ENCODE data around the gene CFAP410.
A peak's percentile ranks its signal among the peaks of the same experiment; 100 is the strongest.

The CFAP410 gene

DNA sequence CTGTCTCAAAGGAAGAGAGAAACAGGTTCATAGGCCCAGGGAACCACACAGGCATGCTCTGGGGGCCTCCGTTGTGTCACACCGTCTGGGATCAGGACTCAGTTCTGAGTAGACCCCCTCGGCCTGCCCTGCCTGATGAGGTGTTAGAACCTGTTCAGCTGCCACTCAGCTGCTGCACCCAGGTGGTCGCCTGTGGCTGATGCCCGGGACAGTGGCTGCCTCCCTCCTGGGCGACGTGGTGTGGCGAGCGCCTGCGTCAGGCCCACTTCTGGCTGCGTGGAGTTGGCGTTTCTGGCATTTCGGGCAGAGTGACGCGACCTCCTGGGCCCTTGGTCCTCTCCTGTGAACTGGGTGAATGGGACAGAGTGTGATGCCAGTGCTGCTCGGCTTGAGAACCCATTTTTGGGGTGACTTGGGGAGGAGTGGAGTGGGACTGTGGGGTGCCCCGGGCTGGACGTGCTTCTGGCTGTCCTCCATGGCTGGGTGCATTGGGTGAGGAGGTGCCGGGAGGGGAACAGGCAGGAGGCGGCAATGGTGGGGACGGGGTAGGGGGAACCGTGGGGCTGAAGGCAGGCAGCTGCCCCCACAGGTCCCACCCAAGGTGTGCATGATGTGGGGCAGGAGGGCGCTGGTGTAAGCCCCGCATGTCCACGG, 10.8 kb downstream of the CFAP410 start:
- no peak overlapping the region for H3K4me3 Mint-ChIP-seq
- ATAC-seq (replicated peaks) (no peak), DNase-seq (no peak)
- peaks cover 27% of the 10 kb centered on the region for H3K36me3 Mint-ChIP-seq (ENCODE audit: insufficient read depth)
- H3K4me1 Mint-ChIP-seq (ENCODE audit: low read depth in 2 of 2) = peaks cover 0 to 3% of the 10 kb centered on the region in 2 donors
- peak overlapping the region; percentile 6 to 70 for H3K27ac Mint-ChIP-seq
- no peaks in the 10 kb centered on the region for H3K9me3 Mint-ChIP-seq
- H3K27me3 Mint-ChIP-seq = no peaks in the 10 kb centered on the region

DNA sequence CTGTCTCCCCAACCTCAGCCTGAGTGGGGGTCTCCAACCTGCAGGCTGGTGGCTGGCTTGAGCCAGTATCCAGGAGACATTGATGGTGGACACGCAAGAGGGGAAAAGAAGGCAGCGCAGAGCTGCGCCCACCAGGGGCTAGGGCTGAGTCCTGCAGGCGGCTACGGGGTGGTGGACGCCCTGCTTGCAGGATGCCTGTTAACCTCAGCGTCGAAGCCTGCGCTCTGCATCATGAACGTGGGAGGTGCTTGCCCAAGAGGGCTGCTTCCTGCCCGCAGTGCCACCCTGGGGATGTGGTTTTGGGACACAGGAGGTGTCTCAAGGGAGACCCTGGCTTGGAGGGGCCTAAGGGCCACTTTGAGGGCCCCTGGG, 11.6 kb downstream of the CFAP410 start:
- no peaks in the 10 kb centered on the region for H3K9me3 Mint-ChIP-seq
- DNase-seq (no peak), ATAC-seq (replicated peaks) (no peak)
- H3K27ac Mint-ChIP-seq = peak overlapping the region in 1 of 2 donors; percentile 70
- no peaks in the 10 kb centered on the region for H3K27me3 Mint-ChIP-seq
- H3K36me3 Mint-ChIP-seq (ENCODE audit: insufficient read depth) = peaks cover 26% of the 10 kb centered on the region
- H3K4me1 Mint-ChIP-seq (ENCODE audit: low read depth in 2 of 2) = peaks cover 0 to 3% of the 10 kb centered on the region in 2 donors
- no peak overlapping the region for H3K4me3 Mint-ChIP-seq

DNA sequence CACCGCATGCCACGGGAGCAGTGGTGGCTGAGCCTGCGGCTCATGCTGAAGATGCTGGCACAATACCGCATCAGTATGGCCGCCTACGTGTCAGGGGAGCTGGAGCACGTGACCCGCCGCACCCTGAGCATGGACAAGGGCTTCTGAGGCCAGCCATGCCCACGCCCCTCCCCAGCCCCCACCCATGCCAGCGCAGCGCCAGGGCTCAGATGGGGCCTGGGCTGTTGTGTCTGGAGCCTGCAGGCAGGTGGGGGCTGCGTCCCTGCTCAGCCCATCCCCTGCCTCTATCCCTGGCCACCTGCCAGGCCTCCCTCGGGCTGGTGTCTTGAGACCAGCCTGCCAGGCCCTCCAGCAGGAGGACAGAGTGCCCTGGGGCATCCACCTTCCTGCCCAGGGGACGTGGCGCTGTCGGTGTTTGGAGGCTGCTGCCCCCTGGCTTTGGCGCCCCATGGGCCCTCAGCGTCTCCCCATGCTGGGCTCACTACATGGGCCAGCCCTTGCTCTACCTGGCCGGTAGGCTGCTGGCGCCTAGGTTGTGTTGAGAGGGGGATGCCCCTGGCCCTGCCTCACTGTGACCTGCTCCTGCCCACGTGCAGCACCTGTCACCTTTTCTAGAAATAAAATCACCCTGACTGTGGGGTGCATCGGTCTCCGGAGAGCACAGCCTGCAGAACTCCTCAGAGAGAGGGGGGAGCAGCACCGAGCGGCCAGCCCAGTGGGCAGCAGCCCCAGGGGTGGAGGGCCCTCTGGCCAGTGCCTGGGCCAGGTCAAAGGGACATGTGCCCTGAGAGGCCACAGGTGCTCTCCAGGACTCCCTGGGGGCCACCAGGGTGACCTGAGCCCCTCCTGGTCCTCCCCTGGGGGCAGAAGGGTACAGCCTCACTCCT, 12.2 kb downstream of the CFAP410 start:
- Mint-ChIP-seq H3K27me3 (no peaks in the 10 kb centered on the region), H3K36me3 (ENCODE audit: insufficient read depth) (peaks cover 26% of the 10 kb centered on the region), H3K9me3 (no peaks in the 10 kb centered on the region), H3K4me3 (no peak overlapping the region), H3K27ac (peak overlapping the region in 1 of 2 donors; percentile 70), H3K4me1 (ENCODE audit: low read depth in 2 of 2) (peaks cover 0 to 3% of the 10 kb centered on the region in 2 donors)
- no peak for DNase-seq
- ATAC-seq (replicated peaks) = no peak

DNA sequence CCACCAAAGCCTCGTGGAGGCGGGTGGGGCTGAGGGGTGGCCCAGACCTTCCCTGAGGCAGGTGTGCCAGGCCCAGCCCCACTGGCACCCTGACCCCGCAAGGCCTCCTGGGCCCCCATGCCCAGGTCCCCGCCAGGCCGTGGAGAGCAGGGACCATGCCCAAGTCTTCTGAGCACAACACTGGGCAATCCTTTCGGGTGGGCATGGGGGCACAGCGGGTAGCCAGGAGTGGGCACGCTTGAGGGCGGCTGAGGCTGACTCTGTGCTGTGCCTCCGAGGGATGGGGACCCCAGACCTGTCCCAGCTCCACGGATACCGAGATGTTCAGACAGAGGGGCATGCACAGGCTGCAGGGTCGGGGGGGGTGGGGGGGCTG, 12.9 kb downstream of the CFAP410 start:
- peaks cover 0 to 3% of the 10 kb centered on the region in 2 donors for H3K4me1 Mint-ChIP-seq (ENCODE audit: low read depth in 2 of 2)

DNA sequence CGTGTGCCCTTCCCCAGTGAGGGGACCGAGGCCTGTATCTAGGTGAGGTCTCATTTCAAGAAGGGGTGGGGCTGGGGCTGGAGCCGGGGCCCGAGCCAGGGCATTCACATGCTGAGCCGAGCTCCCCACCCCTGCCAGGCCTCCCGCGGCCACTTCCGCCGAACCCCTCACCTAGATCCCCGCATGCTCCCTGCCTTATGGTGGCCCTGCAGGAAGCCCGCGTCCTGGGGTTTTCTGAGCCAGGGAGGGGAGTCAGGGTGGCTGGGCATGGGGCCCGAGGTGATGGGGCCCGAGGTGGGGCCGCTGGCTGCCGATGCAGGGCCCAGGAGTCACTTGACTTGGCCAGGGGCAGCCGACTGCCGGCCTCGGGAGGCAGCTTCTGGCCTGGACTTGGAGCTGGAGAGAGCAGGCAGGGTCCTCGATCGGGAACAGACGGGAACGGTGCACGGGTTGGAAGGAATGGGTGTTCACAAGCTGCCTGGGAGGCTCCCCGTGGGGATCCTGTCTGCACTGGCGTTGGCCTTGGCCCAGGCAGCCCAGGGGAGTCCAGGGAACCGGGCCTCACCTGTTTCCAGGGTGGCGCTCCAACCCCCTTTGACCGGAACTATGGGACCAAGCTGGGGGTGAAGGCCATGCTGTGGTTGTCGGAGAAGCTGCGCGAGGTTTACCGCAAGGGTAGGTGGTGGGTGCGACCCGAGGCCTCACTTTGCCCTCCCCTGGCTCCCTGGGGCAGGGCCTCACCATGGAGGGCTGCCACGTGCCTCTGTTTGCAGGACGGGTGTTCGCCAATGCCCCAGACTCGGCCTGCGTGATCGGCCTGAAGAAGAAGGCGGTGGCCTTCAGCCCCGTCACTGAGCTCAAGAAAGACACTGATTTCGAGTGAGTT, 13.6 kb downstream of the CFAP410 start:
- H3K4me3 Mint-ChIP-seq = no peak overlapping the region
- peaks cover 19% of the 10 kb centered on the region for H3K36me3 Mint-ChIP-seq (ENCODE audit: insufficient read depth)
- H3K27ac Mint-ChIP-seq = no peak overlapping the region
- DNase-seq (no peak), ATAC-seq (replicated peaks) (no peak)
- peaks cover 0 to 3% of the 10 kb centered on the region in 2 donors for H3K4me1 Mint-ChIP-seq (ENCODE audit: low read depth in 2 of 2)
- no peaks in the 10 kb centered on the region for H3K9me3 Mint-ChIP-seq
- no peaks in the 10 kb centered on the region for H3K27me3 Mint-ChIP-seq

More for the DNA sequence above, 12.9 kb downstream of the CFAP410 start:
- Mint-ChIP-seq H3K4me3 (no peak overlapping the region), H3K36me3 (ENCODE audit: insufficient read depth) (peaks cover 22% of the 10 kb centered on the region), H3K27ac (no peak overlapping the region), H3K9me3 (no peaks in the 10 kb centered on the region), H3K27me3 (no peaks in the 10 kb centered on the region)
- ATAC-seq (replicated peaks) (no peak), DNase-seq (no peak)

DNA sequence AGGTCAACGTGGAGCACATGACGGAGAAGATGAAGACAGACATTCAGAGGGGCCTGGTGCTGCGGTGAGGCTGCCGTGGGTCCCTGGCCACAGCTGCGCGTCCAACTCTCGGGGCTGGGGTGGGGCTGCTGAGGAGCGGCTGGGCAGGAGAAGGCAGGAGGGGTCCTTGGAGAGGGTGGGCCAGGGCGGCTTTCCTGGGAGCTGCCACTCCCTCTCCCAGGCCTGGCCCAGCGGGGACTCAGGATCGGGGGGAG, 14.4 kb downstream of the CFAP410 start:
- Mint-ChIP-seq H3K36me3 (ENCODE audit: insufficient read depth) (peaks cover 19% of the 10 kb centered on the region), H3K27ac (no peak overlapping the region), H3K27me3 (no peaks in the 10 kb centered on the region), H3K9me3 (no peaks in the 10 kb centered on the region), H3K4me3 (no peak overlapping the region), H3K4me1 (ENCODE audit: low read depth in 2 of 2) (peaks cover 0 to 3% of the 10 kb centered on the region in 2 donors)
- ATAC-seq (replicated peaks) (no peak), DNase-seq (no peak)

DNA sequence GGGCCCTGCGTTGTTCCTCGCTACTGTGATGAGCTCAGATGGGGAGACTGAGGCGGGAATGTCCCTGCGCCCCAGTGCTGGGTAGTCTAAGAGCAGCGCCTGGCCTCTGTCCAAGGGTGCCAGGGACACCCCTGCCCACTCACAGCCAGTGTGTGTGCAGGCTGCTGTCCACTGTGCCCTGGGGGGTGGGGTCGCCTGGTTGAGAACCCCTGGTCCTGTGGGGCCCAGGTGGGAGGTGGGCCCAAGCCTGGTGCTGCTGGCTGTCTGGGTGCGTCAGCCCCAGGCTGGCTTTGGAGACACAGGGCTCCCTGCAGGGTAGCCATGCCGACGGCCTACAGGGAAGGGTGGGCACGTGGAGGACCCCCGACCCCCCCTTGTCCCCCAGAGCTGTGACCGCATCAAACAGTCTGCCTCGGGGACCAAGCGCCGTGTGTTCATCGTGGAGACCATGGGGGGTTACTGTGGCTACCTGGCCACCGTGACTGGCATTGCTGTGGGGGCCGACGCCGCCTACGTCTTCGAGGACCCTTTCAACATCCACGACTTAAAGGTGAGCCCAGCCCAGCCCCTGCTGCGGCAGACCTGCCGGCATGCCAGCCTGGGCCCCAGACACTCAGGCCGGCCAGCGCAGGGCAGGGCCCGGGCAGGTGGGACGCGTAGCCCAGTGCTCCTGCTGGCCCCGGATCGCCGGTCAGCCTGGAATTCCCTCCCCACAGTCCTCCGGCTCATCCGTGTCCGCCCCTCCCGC, 14.9 kb downstream of the CFAP410 start:
- Mint-ChIP-seq H3K4me3 (no peak overlapping the region), H3K4me1 (ENCODE audit: low read depth in 2 of 2) (peaks cover 0 to 3% of the 10 kb centered on the region in 2 donors), H3K9me3 (no peaks in the 10 kb centered on the region)

DNA sequence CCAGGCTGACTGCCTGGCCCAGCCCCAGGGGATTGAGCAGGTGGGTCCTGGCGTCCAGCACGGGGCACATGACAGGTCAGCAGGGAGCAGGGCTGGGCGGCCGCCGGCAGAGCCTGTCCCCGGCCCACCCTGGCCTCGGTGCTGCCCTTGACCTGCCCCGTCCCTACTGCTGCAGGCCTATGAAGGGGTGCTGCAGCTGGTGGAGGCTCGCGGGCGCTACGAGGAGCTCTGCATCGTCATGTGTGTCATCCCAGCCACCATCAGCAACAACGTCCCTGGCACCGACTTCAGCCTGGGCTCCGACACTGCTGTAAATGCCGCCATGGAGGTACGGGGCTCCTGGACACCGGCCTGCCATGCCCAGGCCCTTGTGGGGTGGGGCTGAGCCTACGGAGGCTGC, 15.6 kb downstream of the CFAP410 start:
- Mint-ChIP-seq H3K27me3 (no peaks in the 10 kb centered on the region), H3K4me3 (no peak overlapping the region), H3K36me3 (ENCODE audit: insufficient read depth) (peaks cover 18% of the 10 kb centered on the region), H3K4me1 (ENCODE audit: low read depth in 2 of 2) (peaks cover 0 to 2% of the 10 kb centered on the region in 2 donors), H3K27ac (peak overlapping the region in 1 of 2 donors; percentile 84), H3K9me3 (no peaks in the 10 kb centered on the region)
- no peak for DNase-seq
- ATAC-seq (replicated peaks) = no peak

More for the DNA sequence above, 14.9 kb downstream of the CFAP410 start:
- no peak for ATAC-seq (replicated peaks)
- no peaks in the 10 kb centered on the region for H3K27me3 Mint-ChIP-seq
- no peak for DNase-seq
- peaks cover 16% of the 10 kb centered on the region for H3K36me3 Mint-ChIP-seq (ENCODE audit: insufficient read depth)
- H3K27ac Mint-ChIP-seq = no peak overlapping the region

DNA sequence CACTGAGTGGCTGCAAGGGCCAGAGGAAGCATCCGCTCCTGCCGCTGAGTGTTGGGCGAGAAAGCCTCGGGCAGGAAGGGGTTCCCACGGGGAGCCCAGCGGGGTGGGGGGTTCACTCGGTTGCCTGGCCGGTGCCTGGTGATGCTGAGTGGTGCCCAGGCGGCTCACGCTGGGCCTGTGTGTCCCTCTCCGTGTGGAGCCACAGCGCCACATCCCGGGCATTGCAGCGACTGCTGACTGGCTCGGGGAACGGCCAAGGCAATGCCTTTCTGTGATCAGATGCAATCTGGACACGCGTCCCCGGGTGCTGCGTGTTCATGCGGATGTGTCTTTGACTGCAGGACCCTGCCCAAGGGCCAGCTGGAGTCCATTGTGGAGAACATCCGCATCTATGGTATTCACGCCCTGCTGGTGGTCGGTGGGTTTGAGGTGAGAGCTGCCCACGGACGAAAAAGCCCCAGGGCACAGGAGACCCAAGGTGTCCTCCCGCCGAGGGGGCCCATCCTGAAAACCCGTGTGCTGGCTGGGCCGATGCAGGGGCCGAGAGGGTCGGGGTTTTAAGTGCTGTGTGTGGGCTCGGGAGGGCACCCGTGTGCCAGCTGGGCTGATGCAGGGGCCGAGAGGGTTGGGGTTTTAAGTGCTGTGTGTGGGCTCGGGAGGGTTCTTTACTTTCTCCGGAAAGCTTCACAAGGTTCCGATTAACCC, 16.4 kb downstream of the CFAP410 start:
- peak overlapping the region in 1 of 2 donors; percentile 84 for H3K27ac Mint-ChIP-seq
- H3K9me3 Mint-ChIP-seq = no peaks in the 10 kb centered on the region
- H3K4me3 Mint-ChIP-seq = no peak overlapping the region
- ATAC-seq (replicated peaks) = no peak
- H3K36me3 Mint-ChIP-seq (ENCODE audit: insufficient read depth) = peaks cover 11% of the 10 kb centered on the region
- H3K27me3 Mint-ChIP-seq = no peaks in the 10 kb centered on the region
- no peaks in the 10 kb centered on the region for H3K4me1 Mint-ChIP-seq (ENCODE audit: low read depth in 2 of 2)
- DNase-seq = no peak

DNA sequence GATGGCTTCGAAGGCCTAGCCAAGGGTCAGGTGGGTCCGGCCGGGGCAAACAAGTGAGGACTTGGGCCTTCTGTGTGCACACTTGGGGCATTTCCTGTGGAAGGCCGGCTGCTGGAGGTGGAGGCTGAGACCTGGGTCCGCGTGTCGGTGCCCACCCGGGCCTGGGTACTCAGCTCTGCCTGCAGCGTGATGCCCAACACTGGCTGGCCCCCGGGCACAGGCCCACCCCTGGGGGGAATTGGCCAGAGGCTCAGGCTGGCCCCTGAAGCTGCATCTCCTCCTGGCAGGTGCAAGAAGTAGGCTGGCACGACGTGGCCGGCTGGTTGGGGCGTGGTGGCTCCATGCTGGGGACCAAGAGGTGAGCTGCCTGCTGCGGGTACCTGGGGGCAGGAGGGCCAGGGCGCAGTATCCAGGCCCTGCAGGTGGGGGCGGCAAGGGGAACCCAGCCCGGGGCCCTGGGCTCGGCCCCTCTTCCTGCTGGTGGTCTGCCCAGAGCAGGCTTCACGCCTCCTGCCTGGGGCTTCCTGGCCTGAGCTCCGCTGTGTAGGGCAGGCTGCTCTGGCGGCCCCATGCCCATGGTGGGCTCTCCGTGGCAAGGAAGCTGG, 17.2 kb downstream of the CFAP410 start:
- DNase-seq (no peak), ATAC-seq (replicated peaks) (no peak)
- Mint-ChIP-seq H3K36me3 (ENCODE audit: insufficient read depth) (peaks cover 11% of the 10 kb centered on the region), H3K27me3 (no peaks in the 10 kb centered on the region), H3K4me3 (no peak overlapping the region), H3K27ac (no peak overlapping the region), H3K4me1 (ENCODE audit: low read depth in 2 of 2) (no peaks in the 10 kb centered on the region), H3K9me3 (no peaks in the 10 kb centered on the region)

DNA sequence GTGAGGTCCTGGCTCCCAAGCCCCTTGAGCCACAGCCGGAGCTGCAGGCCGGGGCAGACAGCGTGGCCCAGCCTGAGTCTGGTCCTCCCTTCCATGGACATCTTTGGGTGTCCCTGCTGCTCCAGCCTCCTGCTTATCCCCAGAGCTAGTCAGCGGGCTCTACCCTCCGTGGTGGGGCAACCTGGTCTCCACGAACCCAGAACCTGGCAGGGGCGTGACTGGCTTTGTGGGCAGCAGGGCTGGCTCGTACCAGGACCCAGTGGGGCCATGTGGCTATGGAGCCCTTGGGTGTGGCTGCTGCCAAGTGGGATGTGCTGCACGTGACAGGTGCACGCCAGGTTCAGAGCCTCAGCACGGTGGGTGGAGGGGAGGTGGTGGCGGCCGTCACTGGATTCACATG, 18.3 kb downstream of the CFAP410 start:
- Mint-ChIP-seq H3K9me3 (no peaks in the 10 kb centered on the region), H3K27me3 (no peaks in the 10 kb centered on the region), H3K4me1 (ENCODE audit: low read depth in 2 of 2) (no peaks in the 10 kb centered on the region), H3K27ac (no peak overlapping the region), H3K36me3 (ENCODE audit: insufficient read depth) (peaks cover 11% of the 10 kb centered on the region), H3K4me3 (no peak overlapping the region)
- DNase-seq (no peak), ATAC-seq (replicated peaks) (no peak)

DNA sequence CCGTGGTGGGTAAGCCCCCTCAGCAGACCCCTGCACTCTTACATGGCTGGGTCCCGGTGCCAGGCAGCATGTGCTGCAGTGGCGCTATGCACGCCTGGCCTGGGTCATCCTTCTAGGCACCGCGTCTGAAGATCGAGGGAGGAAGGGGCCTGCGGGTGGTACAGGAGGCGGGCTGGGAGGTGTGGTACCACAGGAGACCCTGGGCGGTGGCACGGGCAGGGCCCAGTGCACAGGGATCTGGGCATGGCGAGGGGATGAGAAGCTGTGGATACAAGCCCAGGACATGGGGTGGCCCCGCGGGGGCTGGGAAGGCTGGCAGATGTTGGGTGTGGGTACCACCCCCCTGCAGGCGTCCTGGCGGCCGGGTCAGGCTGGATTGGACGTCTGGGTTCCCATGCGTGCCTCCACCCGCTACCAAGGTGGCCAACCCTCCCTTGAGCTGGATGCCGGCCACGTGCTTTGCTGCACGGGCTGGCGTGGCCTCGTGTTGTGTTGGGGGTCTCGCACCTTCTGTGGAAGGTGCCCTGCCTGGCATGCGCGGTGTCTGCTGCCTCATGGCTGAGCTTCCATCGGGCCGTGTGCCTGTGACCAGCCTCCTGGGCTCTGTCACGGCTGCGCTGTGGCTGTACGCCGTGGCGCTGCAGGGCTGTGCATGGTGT, 19.7 kb downstream of the CFAP410 start:
- Mint-ChIP-seq H3K9me3 (no peaks in the 10 kb centered on the region), H3K4me3 (no peak overlapping the region), H3K4me1 (ENCODE audit: low read depth in 2 of 2) (no peaks in the 10 kb centered on the region), H3K27ac (no peak overlapping the region), H3K27me3 (no peaks in the 10 kb centered on the region), H3K36me3 (ENCODE audit: insufficient read depth) (peaks cover 7% of the 10 kb centered on the region)
- DNase-seq (no peak), ATAC-seq (replicated peaks) (no peak)

Data from effector memory CD8-positive, alpha-beta T cell (primary cell).